ENCODE data around the gene VIPAS39.

Gene VIPAS39

GRCh38 chr14:77457522-77458248, at the start of gene VIPAS39, which contains the start of gene AHSA1 (continued):
- no peak for TF ChIP-seq SETDB1 (IDR thresholded peaks at IDR 0.05; ENCODE audit: insufficient read length, low read length)
- TF ChIP-seq ZBTB17 (tag by site-specific recombination; IDR thresholded peaks at IDR 0.05): peak; percentile 88
- TF ChIP-seq SCRT2 (tag by site-specific recombination; IDR thresholded peaks at IDR 0.05): no peak
- TF ChIP-seq SALL2 (tag by site-specific recombination; IDR thresholded peaks at IDR 0.05; ENCODE audit: borderline replicate concordance): no peak
- no peak for TF ChIP-seq TSHZ1 (tag by site-specific recombination; IDR thresholded peaks at IDR 0.05; ENCODE audit: borderline replicate concordance)
- TF ChIP-seq ZBTB8A (tag by site-specific recombination; IDR thresholded peaks at IDR 0.05): no peak; the same call in none of the 2 replicates
- peak; percentile 83 for TF ChIP-seq KLF7 (tag by site-specific recombination; IDR thresholded peaks at IDR 0.05; ENCODE audit: borderline replicate concordance)
- TF ChIP-seq ZFP37 (tag by site-specific recombination; IDR thresholded peaks at IDR 0.05): 0 out of 2 replicates have a peak, but pooled peaks have one; percentile 41
- no peak for TF ChIP-seq ZNF26 (tag by site-specific recombination; IDR thresholded peaks at IDR 0.05)
- no peak for TF ChIP-seq ZNF10 (tag by site-specific recombination; IDR thresholded peaks at IDR 0.05)
- TF ChIP-seq ZNF747 (tag by site-specific recombination; IDR thresholded peaks at IDR 0.05): no peak
- peak; percentile 64 for TF ChIP-seq GLIS1 (tag by site-specific recombination; IDR thresholded peaks at IDR 0.05)
- TF ChIP-seq YY2 (tag by site-specific recombination; IDR thresholded peaks at IDR 0.05): 0 out of 2 replicates have a peak, but pooled peaks have one; percentile 19
- no peak for TF ChIP-seq ZNF514 (tag by site-specific recombination; IDR thresholded peaks at IDR 0.05)
- TF ChIP-seq ZNF274 (IDR thresholded peaks at IDR 0.05; ENCODE audit: low read length): no peak
- TF ChIP-seq ZNF274 (tag by site-specific recombination; IDR thresholded peaks at IDR 0.05; ENCODE audit: borderline replicate concordance): no peak
- TF ChIP-seq GLIS2 (tag by site-specific recombination; IDR thresholded peaks at IDR 0.05): peak; percentile 74
- TF ChIP-seq ATF2 (tag by site-specific recombination; IDR thresholded peaks at IDR 0.05; ENCODE audit: low read depth): no peak
- no peak for TF ChIP-seq ZNF654 (tag by site-specific recombination; IDR thresholded peaks at IDR 0.05; ENCODE audit: low read depth)
- no peak for TF ChIP-seq GLI2 (tag by site-specific recombination; IDR thresholded peaks at IDR 0.05; ENCODE audit: borderline replicate concordance, low read depth)
- no peak; the same call in 1 of the 2 replicates for TF ChIP-seq ZNF639 (tag by site-specific recombination; IDR thresholded peaks at IDR 0.05)
- no peak for TF ChIP-seq ZNF157 (tag by site-specific recombination; IDR thresholded peaks at IDR 0.05)
- no peak for TF ChIP-seq ZNF571 (tag by site-specific recombination; IDR thresholded peaks at IDR 0.05)
- no peak for TF ChIP-seq ZFP69B (tag by site-specific recombination; IDR thresholded peaks at IDR 0.05)
- no peak for TF ChIP-seq ZBTB6 (tag by site-specific recombination; IDR thresholded peaks at IDR 0.05)
- TF ChIP-seq ZNF302 (tag by site-specific recombination; IDR thresholded peaks at IDR 0.05; ENCODE audit: low read depth): no peak
- no peak for TF ChIP-seq ZNF16 (tag by site-specific recombination; IDR thresholded peaks at IDR 0.05; ENCODE audit: low read depth)
- no peak; the same call in none of the 2 replicates for TF ChIP-seq ZNF629 (tag by site-specific recombination; IDR thresholded peaks at IDR 0.05)
- peak; percentile 18; the same call in 1 of the 2 replicates for TF ChIP-seq ZSCAN30 (tag by site-specific recombination; IDR thresholded peaks at IDR 0.05)
- TF ChIP-seq ZNF558 (tag by site-specific recombination; IDR thresholded peaks at IDR 0.05): no peak
- peak; percentile 100 for TF ChIP-seq ZNF335 (tag by site-specific recombination; conservative IDR thresholded peaks at IDR 0.05)
- TF ChIP-seq SP3 (tag by site-specific recombination; IDR thresholded peaks at IDR 0.05): peak; percentile 97
- no peak for TF ChIP-seq ZNF121 (tag by site-specific recombination; IDR thresholded peaks at IDR 0.05)

Data from HEK293 (cell line).